HG02678 (cell line): Measurements from ENCODE around the gene NFIC.
"Not testable (repeated sequence)": the region's sequence is repeated elsewhere in the genome, so short reads cannot be mapped to it uniquely, and the experiment has no call there.

Source experiments
- ATAC-seq: cut with Tn5 transposase; IDR thresholded peaks from one replicate; pipeline ENCODE4 v1.9.1; 2021; ENCODE audit warnings: mild to moderate bottlenecking, moderate library complexity; ENCODE audit not compliant: unreplicated experiment

NFIC gene

GRCh38 chr19:3365836-3366752 lies at the start of gene NFIC:
Gene NFIC (plus strand): TSS chr19:3366583. CDS start chr19:3366637, 54 bp downstream.
- no peak for ATAC-seq

DNA sequence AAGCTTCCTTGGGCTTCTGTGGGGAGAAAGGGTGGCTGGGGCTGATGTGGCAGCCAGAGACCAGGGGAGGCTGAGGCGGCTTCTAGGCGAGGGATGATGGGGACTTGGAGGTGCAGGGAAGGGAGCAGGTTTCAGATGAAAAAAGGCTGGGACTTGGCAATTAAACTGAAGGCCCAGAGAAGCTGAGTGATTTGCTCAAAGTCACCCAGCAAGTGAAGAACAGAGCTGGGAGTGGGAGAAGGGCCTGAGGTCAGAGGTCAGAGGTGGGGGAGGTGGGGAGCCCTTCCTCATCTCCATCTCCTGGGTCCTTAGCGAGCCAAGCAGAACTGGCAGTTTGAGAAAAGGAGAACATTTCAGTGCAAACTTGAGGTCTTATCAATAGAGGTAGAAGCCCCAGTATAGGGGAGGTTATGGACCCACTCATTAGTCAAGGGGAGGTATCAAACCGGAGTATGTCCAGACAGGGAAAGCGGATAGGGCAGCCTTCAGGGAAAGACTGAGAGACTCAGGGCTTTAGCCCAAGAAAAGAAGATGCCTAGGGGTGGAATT lies 49.6 kb upstream of the NFIC start:
- no peak for ATAC-seq

DNA sequence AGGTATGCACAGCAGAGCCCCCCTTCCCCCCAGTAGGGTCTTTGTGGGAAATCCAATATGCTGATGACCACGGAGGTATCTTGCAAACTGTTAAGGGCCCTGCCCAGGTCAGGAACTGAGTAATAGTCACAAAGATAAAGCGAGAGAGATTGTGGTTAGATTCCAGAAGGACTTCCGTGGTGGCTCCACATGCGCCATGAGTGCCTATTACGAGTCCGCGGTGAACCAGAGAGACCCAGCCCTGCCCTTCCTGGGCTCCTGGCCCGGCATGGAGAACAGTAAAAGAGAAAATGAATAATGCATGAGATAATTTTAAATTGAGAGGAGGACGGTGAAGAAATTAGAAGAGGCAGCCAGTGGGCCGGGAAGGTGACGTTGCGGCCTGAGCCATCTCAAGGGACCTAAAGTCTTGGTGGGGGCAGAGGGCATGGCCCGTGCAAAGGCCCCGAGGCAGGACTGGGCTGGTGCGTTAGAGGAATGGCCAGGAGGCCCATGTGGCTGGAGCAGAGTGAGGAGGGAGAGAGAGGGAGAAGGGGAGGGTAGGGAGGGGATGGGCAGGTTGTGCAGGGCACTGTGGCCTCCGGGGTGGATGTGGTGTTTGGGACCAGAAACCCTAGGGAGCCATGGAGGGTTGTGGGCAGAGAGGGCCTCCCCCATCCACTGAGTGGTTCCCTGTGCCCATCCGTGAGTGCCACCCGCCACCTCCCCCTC lies 46.6 kb upstream of the NFIC start:
- no peak for ATAC-seq

GRCh38 chr19:3320354-3320670 lies 46.1 kb upstream of the NFIC start:
- no peak for ATAC-seq

DNA sequence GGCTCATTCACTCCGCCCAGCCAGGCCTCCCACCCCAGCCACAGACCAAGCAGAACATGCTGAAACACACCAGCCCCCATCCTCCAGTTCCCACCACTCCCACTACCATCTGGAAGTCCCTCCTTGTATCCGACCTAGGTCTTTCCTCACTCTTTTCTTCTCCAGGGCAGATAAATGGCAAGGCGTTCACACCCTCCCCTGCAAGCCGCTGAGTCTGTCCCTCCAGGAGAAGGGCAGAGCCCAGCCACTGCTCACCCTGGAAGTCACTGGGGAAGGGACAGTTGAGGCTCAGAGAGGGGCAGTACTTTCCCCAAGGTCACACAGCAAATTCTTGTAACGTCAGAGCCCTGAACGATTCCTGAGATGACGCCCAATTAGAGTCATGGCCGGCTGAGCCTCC lies 45.5 kb upstream of the NFIC start:
- ATAC-seq = no peak

GRCh38 chr19:3321696-3322095 lies 44.7 kb upstream of the NFIC start:
- ATAC-seq = no peak

GRCh38 chr19:3322199-3322978 lies 44.0 kb upstream of the NFIC start:
- ATAC-seq = no peak

GRCh38 chr19:3323026-3323425 lies 43.4 kb upstream of the NFIC start:
- ATAC-seq = no peak

GRCh38 chr19:3323658-3324057 lies 42.7 kb upstream of the NFIC start:
- no peak for ATAC-seq

GRCh38 chr19:3324405-3324856 lies 42.0 kb upstream of the NFIC start:
- no peak for ATAC-seq

DNA sequence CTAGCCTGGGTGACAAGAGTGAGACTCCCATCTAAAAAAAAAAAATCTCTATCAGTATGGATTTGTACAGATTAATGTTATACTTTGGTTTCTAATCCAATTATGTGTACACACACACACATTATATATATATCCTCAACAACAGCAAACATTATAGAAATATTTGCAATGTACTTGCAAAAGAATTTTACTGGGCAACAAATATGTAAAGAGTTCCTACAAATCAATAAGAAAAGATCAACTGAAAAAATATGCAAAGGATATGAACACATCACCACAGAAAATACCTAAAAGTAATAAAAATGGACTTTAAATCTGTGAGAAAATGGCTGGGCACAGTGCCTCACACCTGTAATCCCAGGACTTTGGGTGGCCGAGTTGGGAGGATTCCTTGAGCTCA lies 40.9 kb upstream of the NFIC start:
- ATAC-seq = no peak

DNA sequence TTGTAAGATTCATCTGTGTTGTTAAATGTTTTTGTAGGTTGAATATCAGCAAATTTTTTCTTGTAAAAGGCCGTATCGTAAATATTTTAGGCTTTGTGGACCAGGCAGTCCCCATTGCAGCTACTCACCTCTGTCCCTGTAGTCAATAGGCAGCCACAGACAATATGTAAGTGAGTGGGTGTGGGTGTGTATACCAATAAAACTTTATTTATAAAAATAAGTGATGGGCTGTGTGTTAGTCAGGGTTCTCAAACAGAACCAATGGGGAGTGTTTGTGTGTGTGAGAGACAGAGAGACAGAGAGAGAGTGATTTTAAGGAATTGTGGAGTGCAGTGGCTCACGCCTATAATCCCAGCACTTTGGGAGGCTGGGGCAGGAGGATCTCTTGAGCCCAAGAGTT lies 37.6 kb upstream of the NFIC start:
- no peak for ATAC-seq

DNA sequence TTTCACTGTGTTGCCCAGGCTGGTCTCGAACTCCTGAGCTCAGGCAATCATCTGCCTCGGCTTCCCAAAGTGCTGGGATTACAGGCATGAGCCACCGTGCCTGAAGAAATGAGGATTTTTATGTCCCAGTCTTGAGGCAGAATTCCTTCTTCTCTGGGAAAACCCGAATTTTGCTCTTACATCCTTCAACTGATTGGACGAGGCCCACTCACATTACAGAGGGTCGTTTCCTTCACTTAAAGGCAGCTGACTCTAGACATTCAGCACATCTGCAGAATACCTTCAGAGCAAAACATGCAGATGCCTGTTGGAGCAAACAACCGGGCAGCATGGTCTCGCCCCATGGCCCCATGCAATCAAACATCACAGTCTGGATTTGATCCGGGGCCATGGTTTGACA lies 36.3 kb upstream of the NFIC start:
- no peak for ATAC-seq

- not testable (repeated sequence) for ATAC-seq
These were observed 34.2 kb upstream of the NFIC start for GRCh38 chr19:3332232-3332631.

GRCh38 chr19:3333020-3333583 lies 33.3 kb upstream of the NFIC start:
- ATAC-seq = no peak

DNA sequence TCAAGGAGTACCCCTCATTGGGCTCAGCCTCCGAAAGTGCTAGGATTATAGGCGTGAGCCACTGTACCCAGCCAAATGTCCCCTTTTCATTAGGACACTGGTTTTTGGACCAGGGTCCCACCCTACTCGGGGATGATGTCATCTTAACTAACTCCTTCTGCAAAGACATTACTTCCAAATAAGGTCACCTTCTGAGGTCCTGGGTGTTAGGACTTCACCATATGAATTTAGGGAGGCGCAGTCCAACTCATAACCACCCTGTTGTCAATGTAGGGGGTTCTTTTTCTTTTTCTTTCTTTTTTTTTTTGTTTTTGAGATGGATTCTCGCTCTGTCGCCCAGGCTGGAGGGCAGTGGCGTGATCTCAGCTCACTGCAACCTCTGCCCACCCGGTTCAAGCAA lies 32.7 kb upstream of the NFIC start:
- no peak for ATAC-seq

DNA sequence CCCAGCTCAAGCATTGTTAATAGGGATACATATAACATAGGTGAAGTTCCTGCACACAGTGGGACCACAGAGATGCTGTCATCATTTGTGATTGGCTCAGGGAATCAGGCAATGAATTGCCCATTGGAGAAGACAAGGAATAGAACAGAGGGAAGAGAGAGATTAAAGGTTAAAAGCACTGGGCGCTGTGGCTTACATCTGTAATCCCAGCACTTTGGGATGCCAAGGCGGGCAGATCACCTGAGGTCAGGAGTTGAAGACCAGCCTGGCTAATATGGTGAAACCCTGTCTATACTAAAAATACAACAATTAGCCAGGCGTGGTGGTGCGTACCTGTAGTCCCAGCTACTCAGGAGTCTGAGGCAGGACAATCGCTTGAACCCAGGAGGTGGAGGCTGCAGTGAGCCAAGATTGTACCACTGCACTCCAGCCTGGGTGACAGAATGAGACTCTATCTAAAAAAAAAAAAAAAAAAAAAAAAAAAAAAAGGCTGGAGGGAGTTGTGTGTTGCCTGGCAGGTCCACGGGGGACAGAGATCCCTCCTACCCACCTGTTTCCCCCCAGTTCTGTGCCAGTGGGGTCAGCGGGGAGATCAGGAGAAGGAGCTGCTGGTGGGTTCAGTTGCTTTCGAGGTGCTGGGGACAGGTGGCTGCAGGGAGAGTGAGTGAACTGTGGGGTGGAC lies 31.5 kb upstream of the NFIC start:
- not testable (repeated sequence) for ATAC-seq

- no peak for ATAC-seq
These were observed 30.7 kb upstream of the NFIC start for GRCh38 chr19:3335431-3336350.

GRCh38 chr19:3336351-3336679 lies 30.1 kb upstream of the NFIC start:
- no peak for ATAC-seq
